ENCODE measurements around the gene RPL38.

GRCh38 chr17:74251051-74251450 lies 47.6 kb downstream of the RPL38 start:
- TF ChIP-seq POLR2A (IDR thresholded peaks at IDR 0.05) = no peak
- TF ChIP-seq, protein P1, sequence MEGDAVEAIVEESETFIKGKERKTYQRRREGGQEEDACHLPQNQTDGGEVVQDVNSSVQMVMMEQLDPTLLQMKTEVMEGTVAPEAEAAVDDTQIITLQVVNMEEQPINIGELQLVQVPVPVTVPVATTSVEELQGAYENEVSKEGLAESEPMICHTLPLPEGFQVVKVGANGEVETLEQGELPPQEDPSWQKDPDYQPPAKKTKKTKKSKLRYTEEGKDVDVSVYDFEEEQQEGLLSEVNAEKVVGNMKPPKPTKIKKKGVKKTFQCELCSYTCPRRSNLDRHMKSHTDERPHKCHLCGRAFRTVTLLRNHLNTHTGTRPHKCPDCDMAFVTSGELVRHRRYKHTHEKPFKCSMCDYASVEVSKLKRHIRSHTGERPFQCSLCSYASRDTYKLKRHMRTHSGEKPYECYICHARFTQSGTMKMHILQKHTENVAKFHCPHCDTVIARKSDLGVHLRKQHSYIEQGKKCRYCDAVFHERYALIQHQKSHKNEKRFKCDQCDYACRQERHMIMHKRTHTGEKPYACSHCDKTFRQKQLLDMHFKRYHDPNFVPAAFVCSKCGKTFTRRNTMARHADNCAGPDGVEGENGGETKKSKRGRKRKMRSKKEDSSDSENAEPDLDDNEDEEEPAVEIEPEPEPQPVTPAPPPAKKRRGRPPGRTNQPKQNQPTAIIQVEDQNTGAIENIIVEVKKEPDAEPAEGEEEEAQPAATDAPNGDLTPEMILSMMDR (IDR thresholded peaks at IDR 0.05) = no peak

All from testis (tissue), 2 donors.